Measurements from ENCODE around the gene CLCF1. TPM values are rescaled to one million over a fixed set of nuclear protein-coding genes. Genes with fewer than 3 reads are reported as not detected.

Gene CLCF1
- total RNA-seq, 1 experiment from 2014 or later, result 2.1 TPM

GRCh38 chr11:67413266-67413849 lies 40.0 kb upstream of the CLCF1 start:
- no peak overlapping the region for H2BK120ac ChIP-seq (ENCODE audit: low read depth, low read length, poor library complexity, severe bottlenecking)
- no peak overlapping the region for H3K23ac ChIP-seq (ENCODE audit: insufficient read length, low read depth, low read length)
- H3K4me1 Mint-ChIP-seq, result peaks cover 23 to 34% of the 10 kb centered on the region in 2 experiments
- H2BK5ac ChIP-seq (ENCODE audit: insufficient read length, low read length), result no peak overlapping the region
- H3K4me2 ChIP-seq (ENCODE audit: insufficient read depth, insufficient read length, low read length), result no peak overlapping the region
- no peak for DNase-seq
- H3K4ac ChIP-seq (ENCODE audit: low read depth, low read length), result no peak overlapping the region
- H3K56ac ChIP-seq (ENCODE audit: insufficient read length, low read depth, low read length), result no peak overlapping the region
- no peak overlapping the region for H3K9ac ChIP-seq (ENCODE audit: extremely low read depth, insufficient read length, low read length)
- WGBS (ENCODE audit: extremely low coverage, insufficient read length, low lambda C conversion rate), result no CpG with 5 or more reads among the region's 2 CpGs
- no peaks in the 10 kb centered on the region for H3K23me2 ChIP-seq (ENCODE audit: insufficient read length, low read depth, low read length, poor library complexity, severe bottlenecking)
- no peak overlapping the region; the same call in 1 of the 2 replicates for H3K14ac ChIP-seq (ENCODE audit: insufficient read depth, low read length)
- no peak overlapping the region for H2AFZ ChIP-seq (ENCODE audit: low read length)
- no peak overlapping the region for H2BK15ac ChIP-seq (ENCODE audit: low read depth, low read length)
- TF ChIP-seq CTCF (conservative IDR thresholded peaks at IDR 0.05), result no peak
- H3T11ph ChIP-seq (ENCODE audit: low read length), result no peak overlapping the region
- no peaks in the 10 kb centered on the region for H3K9me3 ChIP-seq (ENCODE audit: control insufficient read depth, low read depth, low read length)
- no peak overlapping the region for H4K5ac ChIP-seq (ENCODE audit: insufficient read length, low read depth, low read length)
- H3K79me2 ChIP-seq (ENCODE audit: insufficient read depth, low read length), result no peaks in the 10 kb centered on the region
- H3K18ac ChIP-seq (ENCODE audit: insufficient read length, low read depth, low read length), result no peak overlapping the region
- no peaks in the 10 kb centered on the region for H3K79me1 ChIP-seq (ENCODE audit: insufficient read depth, low read depth, low read length, poor library complexity, severe bottlenecking)
- no peak overlapping the region for H2AK5ac ChIP-seq (ENCODE audit: insufficient read length, low read length)
- no peak overlapping the region for H4K8ac ChIP-seq (replicated peaks; ENCODE audit: insufficient read length, low read depth, low read length)
- no peak overlapping the region for H2BK12ac ChIP-seq (ENCODE audit: insufficient read length, low read depth, low read length)
- H4K20me1 ChIP-seq (ENCODE audit: control insufficient read depth, insufficient read depth, insufficient read length), result no peaks in the 10 kb centered on the region
- H4K91ac ChIP-seq (ENCODE audit: insufficient read length, low read depth, low read length), result no peak overlapping the region
- peak overlapping the region in 1 of 2 experiments; percentile 8; a peak in 1 of 5 replicates for H3K4me3 Mint-ChIP-seq
- peaks cover 39% of the 10 kb centered on the region for H3K27me3 Mint-ChIP-seq (ENCODE audit: low read depth)
- H3K27me3 ChIP-seq (ENCODE audit: insufficient read depth, low read length), result no peaks in the 10 kb centered on the region
- no peak overlapping the region for H2BK20ac ChIP-seq (ENCODE audit: low read depth, low read length, poor library complexity, severe bottlenecking)
- H3K36me3 Mint-ChIP-seq (ENCODE audit: insufficient read depth in 1 of 3, low read depth in 3 of 3), result peaks cover 0 to 1% (median 0%) of the 10 kb centered on the region in 3 experiments; a peak in 1 of 7 replicates
- H3K27ac Mint-ChIP-seq, result no peak overlapping the region
- no peaks in the 10 kb centered on the region for H3K4me1 ChIP-seq (ENCODE audit: insufficient read depth, low read length)
- H3K9me3 Mint-ChIP-seq, result no peaks in the 10 kb centered on the region; a peak in 1 of 5 replicates
- H3K27ac ChIP-seq (ENCODE audit: insufficient read length, low read depth, low read length), result no peak overlapping the region

Measured in H9 (cell line).